ENCODE data around the gene OR6C6.
"Not testable (repeated sequence)": the region's sequence is repeated elsewhere in the genome, so short reads cannot be mapped to it uniquely, and the experiment has no call there.

The OR6C6 gene

GRCh38 chr12:55296469-55296868 lies at the start of gene OR6C6:
Gene OR6C6 (minus strand): TSS chr12:55296569. CDS start chr12:55295232, 1,337 bp downstream.
- no peak for DNase-seq (ENCODE audit: low read depth in 2 of 2, low spot score in 1 of 2)

DNA sequence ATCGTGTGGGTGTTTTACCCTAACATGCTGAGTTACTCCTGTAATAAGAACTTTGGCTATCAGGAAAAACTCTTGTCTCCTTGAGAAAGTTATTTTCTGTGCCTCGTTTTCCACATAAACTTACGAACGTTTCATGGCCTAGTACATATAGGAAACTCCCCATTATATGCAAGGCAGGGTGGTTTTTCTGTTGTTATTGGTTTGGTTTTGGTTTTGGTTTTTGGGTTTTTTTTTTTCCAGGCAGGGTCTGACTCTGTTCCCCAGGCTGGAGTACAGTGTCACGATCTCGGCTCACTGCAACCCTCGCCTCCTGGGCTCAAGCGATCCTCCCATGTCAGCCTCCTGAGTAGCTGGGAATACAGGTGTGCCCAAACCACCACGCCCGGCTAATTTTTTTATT lies 39.6 kb upstream of the OR6C6 start:
- no peak for DNase-seq (ENCODE audit: low read depth in 2 of 2, low spot score in 1 of 2)

DNA sequence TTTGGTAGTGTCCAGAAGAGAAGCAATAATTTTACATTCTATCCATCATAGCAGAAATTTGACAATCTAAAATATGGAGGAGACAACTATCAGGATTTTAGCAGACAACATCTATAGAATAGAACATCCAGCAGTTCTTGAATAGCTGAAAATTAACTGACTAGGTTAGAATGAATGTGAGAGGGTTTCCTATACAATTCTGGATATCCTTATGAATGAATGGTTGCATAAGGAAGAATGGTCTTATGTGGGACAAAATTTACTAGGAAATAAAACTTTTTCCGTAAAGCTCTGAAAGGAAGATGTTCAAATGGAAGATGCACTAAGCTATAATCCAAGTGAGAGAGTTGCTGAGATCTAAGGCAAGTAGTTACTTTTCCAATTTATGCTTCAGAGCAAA lies 34.1 kb upstream of the OR6C6 start, which contains the start of gene OR6C3:
TSS of gene OR6C3 (plus strand) at position 301 of the 400 bp plus-strand sequence. CDS start 955 bp downstream, outside the sequence.
- DNase-seq (ENCODE audit: low read depth in 2 of 2, low spot score in 1 of 2), result no peak

GRCh38 chr12:55325801-55326200 lies 29.4 kb upstream of the OR6C6 start:
- not testable (repeated sequence) for DNase-seq (ENCODE audit: low read depth in 2 of 2, low spot score in 1 of 2)

DNA sequence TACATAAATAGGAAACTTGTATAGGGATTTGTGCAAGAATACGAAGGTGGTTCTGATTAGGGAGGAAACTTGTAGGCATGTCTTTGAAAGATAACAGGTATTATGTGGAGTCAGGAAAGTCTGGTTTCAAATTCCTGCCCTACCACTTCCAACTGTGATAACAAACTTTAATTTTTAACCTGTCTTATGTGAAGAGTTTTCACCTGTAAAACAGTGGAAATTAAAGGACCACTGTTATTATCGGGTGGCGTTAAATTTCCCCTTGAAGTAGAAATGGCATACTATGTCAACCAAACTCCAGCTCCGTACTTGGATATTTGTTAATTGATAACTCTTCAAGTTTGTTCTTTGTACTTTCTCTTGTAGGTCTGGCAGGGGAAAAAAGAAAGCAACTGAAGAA lies 23.8 kb upstream of the OR6C6 start:
- DNase-seq (ENCODE audit: low read depth in 2 of 2, low spot score in 1 of 2), result no peak

DNA sequence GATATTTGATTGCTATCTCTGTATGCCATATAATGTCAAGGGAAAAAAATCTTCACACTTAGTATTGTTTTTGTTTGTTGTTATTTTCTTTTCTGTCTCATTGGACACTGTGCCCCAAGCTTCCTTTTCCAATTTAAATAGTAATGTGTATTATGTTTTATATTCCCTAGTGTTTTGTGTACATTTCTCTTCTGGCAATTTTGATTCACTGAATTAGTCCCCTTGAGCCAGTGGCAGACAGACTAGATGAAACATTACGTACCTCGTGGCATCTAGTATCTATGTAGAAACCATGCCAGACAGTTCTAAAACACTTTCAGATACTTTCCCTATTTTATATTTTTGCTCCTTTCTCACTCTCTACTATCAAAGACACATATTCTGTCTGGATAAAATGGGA lies 17.7 kb upstream of the OR6C6 start, which contains the start of gene OR6C1:
TSS of gene OR6C1 (plus strand) at position 301 of the 400 bp plus-strand sequence. CDS start 6,257 bp downstream, outside the sequence.
- no peak for DNase-seq (ENCODE audit: low read depth in 2 of 2, low spot score in 1 of 2)

DNA sequence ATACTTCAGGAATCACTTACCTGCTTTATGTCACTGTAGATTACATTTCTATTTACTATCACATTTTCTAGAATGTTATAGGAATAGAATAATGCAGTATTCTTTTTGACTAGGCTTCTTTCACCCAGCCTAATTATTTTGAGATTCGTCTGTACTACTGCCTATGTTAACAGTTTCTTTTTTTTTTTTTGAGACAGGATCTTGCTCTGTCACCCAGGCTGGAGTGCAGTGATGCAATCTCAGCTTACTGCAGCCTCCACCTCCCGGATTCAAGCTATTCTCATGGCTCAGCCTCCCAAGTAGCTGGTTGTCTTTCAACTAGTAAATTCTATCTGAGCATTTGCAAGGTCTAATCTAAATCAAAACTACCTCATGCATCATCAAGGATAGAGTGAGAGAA lies 6.4 kb downstream of the OR6C6 start:
- no peak for DNase-seq (ENCODE audit: low read depth in 2 of 2, low spot score in 1 of 2)

DNA sequence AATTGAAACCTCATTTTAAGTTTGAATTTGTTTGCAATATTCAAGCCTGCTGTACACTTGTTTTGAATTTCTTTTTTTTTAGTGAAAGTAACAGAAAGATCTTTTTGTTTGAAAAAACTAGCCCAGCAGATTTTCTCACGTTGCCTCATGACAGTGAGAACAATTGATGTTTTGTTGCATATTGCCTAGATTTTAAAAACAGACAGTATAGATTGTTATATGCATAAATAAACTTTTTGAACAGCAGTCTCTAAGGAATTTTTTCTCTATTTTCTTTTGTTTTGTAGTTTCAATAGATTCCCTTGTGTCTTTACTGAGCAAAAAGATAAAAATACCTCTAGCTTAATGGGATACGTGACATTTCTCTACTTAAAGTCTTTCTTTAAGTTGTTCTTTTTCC lies 15.4 kb downstream of the OR6C6 start:
- no peak for DNase-seq (ENCODE audit: low read depth in 2 of 2, low spot score in 1 of 2)

GRCh38 chr12:55258303-55258702 lies 38.1 kb downstream of the OR6C6 start:
- no peak for DNase-seq (ENCODE audit: low read depth in 2 of 2, low spot score in 1 of 2)

DNA sequence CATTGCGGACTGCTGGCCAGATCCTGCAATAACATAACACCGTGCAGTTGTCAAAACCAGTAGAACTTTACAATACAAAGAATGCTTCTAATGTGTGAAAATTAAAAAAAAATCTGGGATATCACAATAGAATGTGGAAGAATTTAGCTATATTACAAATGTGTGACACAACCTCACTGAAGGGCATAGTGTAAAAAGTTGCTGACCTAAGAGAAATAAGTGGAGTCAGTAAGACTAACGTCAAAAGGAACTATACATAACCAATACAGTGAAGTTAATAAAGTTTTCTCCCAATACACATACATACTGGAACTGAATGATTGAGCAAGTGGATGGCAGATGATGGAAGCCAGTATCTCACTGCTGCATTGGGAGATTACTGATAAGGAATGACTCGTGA lies 39.5 kb downstream of the OR6C6 start:
- DNase-seq (ENCODE audit: low read depth in 2 of 2, low spot score in 1 of 2), result no peak

- DNase-seq (ENCODE audit: low read depth in 2 of 2, low spot score in 1 of 2), result no peak
These were observed 43.1 kb downstream of the OR6C6 start for GRCh38 chr12:55253281-55253680.

DNA sequence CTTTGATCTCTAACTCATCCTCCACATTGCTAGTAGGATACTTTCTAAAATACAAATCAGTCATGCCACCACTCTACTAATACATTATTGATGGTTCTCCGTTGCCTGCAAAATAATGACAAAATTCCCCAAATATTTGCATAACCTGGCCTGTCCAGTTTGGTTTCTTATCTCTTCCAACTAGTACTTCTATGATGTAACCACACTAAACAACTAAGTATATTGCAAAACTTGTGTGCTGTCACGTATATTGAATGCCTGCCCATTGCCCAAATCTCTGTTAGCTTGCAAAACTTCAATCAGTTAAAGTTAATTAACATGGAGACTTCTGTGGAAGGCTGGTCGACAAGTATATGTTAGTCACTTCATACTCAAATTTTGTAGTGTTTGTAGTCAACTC lies 45.4 kb downstream of the OR6C6 start:
- DNase-seq (ENCODE audit: low read depth in 2 of 2, low spot score in 1 of 2), result no peak

DNA sequence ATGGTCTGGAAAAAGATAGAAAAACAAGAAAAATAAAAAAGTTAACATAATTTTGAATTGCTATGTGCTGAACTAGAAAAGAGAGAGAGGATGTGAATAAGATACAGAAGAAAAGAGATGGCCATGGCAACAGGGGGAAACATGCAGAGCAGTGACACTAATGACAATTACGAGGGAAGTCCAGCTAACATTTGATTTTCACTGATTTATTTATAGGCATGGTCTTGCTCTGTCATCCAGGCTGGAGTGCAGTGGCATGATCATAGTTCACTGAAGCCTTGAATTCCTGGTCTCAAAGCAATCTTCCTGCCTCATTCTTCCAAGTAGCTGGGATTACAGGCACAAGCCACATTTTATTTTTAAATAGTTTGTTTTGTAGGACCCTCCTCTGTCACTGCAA lies 50.2 kb downstream of the OR6C6 start:
- DNase-seq (ENCODE audit: low read depth in 2 of 2, low spot score in 1 of 2), result no peak

- no peak for DNase-seq (ENCODE audit: low read depth in 2 of 2, low spot score in 1 of 2)
These were observed 52.1 kb downstream of the OR6C6 start, which contains the start of gene OR6C74 for GRCh38 chr12:55244309-55244708. Gene OR6C74 (plus strand): TSS chr12:55244609. CDS start chr12:55247288, 2,679 bp downstream.
